Activated CD4-positive, alpha-beta T cell treated with anti-CD3 and anti-CD28 coated beads, Interleukin-2, amount 50 U/mL, for 48 hours (primary cell): ENCODE data around the gene ESYT1.
A peak's percentile ranks its signal among the peaks of the same experiment; 100 is the strongest.

Source experiments
- DNase-seq, 2 experiments: peaks; one replicate each; pipeline ENCODE4 v3.0.0-alpha.2; 2020

Gene ESYT1

DNA sequence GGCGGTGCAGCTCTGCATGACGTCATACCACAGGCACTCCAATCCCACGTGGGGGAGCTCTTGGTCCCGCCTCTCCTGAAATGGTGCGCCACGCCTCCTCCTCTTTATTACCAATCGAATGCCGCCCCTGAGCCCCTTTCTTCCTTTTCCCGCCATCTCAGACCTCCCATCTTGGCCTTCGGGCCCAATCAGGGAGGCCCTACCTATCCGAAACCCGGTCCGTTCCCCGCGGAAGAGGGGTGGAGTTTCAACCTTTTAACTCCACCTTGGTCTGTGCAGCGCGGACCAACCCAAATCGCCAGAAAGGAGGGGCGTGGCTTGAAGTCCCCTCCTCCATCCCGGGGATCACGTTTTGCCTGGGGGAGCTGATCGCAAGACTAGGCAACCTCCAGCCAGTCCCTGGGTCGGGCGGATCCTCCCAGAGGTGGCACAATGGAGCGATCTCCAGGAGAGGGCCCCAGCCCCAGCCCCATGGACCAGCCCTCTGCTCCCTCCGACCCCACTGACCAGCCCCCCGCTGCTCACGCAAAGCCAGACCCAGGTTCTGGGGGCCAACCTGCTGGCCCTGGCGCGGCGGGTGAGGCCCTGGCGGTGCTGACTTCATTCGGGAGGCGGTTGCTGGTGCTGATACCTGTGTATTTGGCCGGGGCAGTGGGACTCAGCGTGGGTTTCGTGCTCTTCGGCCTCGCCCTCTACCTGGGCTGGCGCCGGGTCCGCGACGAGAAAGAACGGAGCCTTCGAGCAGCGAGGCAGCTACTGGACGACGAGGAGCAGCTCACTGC is at the start of gene ESYT1:
Gene ESYT1, plus strand, starts transcription at position 380 of the 782 bp plus-strand sequence. Its CDS starts 53 bp downstream, at position 433.
- DNase-seq, result peak; percentile 97 to 98

DNA sequence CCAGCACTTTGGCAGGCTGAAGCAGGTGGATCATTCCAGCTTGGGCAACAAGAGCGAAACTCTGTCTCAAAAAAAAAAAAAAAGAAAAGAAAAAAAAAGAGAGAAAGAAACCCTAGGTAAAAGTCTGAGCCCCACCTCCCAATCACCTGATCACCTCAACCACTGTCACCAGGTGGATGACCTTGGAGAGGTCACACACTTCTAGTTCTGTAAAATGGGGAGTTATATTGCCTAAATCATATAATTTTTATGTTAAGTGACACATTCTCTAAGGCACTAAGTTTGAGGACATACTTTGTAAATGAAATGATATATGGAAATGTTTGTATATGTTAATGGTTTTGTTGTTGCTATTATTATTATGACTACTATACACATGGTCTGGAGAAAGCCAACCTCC is 49.6 kb upstream of the ESYT1 start:
- no peak for DNase-seq

DNA sequence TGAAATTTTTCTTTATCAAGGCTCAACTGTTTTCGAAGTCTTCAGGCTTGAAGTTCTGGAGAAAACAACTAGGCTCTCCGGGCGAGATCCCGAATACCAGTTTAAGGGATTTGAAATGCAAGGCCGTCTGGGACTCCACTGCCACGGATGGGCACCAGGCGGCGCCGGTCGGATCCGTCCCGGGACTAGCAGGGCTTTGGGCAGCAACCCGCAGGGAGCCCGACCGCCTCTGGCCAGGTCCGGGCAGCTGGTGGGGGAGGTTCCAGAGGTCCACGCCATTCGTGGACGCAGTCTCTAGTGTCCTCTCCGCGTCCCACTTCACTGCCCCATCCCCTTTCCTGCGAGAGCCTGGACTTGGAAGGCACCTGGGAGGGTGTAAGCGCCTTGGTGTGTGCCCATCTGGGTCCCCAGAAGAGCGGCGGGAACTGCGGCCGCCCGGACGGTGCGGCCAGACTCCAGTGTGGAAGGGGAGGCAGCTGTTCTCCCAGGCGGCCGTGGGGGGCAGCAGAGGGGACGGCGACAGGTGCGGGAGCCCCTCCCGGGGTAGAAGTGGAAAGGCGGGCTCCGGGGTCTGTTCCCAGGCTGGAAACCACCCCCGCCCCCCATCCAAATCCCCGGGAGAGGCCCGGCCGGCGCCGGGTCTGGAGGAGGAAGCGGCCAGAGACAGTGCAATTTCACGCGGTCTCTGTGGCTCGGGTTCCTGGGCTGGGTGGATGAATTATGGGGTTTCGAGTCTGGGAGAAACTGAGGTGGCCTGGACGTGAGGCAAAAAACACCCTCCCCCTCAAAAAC is 48.9 kb upstream of the ESYT1 start:
- peak; percentile 68 to 74 for DNase-seq

DNA sequence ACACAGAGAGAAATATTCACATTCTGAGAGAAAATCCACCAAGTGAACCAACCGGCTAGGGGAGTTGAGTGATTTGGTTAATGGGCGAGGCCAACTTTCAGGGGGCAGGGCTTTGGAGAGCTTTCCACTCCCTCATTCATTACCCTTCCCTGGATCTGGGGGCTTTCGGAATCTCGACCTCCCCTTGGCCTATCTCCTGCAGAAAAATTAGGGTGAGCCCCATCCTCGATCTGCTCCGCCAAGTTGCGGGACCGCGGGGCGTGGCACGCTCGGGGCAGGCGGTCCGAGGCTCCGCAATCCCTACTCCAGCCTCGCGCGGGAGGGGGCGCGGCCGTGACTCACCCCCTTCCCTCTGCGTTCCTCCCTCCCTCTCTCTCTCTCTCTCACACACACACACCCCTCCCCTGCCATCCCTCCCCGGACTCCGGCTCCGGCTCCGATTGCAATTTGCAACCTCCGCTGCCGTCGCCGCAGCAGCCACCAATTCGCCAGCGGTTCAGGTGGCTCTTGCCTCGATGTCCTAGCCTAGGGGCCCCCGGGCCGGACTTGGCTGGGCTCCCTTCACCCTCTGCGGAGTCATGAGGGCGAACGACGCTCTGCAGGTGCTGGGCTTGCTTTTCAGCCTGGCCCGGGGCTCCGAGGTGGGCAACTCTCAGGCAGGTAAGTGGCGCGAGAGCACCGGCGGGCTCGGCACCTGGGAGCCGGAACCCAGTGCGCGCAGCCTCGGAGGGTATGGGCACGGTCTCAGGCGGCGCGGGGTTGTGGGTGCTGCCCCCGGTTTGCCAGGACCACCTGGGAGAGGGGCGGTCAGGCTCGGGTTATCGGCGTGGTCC is 48.1 kb upstream of the ESYT1 start, which contains the start of gene ERBB3:
Gene ERBB3, plus strand, starts transcription at position 443 of the 833 bp plus-strand sequence. Its CDS starts 136 bp downstream, at position 579.
- DNase-seq, result peak; percentile 74 to 82

DNA sequence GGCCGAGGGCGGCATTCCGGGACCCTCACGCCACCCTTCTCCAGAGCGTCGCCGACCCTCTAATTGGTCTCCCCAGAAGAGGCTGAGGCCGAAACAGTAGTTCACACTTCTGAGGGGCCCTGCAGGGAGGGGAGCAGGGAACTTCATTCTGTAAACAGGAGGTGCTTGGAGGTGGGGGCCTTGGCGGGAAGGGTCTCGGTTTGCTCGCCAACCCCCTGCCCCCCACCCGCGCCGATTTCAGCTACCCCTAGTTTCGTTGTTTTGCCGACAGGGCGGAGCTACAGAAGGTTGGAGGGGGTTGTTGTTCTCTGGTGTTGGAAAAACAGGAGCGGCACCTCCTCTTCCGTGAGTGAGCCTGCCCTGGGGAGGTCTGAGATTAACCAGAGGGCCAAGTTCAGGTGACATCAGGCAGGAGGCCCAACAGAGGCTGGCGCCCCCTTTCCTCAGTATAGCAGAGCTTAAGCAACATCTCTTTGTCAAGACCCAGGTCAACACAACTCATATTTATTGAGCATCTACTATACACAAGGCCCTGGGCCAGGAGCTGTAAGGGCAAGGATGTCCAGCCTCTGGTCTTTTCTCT is 47.4 kb upstream of the ESYT1 start:
- peak in 1 of 2 experiments; percentile 5 for DNase-seq

DNA sequence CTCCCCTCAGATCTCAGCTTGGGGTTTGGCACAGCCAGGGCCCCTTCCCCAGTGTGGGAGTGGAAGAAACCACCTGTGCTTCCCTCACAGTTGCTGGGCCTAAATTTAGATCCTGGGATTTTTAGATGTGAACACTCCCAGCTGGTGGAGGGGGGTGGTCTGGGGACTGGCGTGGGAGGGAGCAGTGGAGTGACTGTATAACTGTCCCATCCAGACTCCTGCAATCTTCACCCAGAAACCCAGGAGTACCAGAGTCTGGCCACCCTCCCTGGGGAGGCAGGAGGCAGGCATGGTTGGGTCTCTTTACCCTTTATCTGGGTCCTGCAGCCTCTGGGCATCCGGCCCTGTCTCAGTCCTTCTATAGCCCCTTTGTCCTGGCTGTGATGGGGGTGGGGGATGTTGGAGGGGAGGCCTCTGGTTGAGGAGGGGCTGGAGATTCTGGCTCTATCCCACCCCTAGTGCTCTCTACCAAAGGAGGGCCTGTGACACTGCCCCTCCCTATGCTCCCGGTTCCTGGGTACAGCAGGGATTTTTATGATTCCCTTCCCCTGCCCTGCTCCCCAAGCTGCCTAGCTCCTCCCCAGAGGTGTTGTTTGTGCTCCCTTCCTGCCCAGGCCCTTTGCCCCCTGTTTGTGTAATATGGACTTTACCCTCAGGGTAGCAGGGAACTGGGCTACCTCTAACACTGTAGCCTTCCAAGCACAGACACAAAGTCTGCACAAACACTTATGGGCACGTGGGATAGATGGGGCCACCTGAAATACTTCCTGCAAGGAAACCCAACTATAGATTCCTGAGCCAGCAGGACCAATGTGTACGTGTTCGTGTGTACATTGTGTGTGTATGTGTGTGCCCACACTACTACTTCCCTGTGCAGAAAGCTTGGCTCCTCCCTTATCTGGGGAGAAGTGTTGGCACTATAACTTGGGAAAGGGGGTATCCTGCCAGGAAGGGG is 46.4 kb upstream of the ESYT1 start:
- no peak for DNase-seq

- no peak for DNase-seq
Measured at GRCh38 chr12:56082382-56082781, 45.7 kb upstream of the ESYT1 start.

GRCh38 chr12:56082967-56083366 is 45.1 kb upstream of the ESYT1 start:
- no peak for DNase-seq

- DNase-seq, result peak; percentile 42 to 57
Measured at GRCh38 chr12:56084958-56085543, 43.0 kb upstream of the ESYT1 start.

GRCh38 chr12:56086096-56086495 is 42.0 kb upstream of the ESYT1 start:
- no peak for DNase-seq

- DNase-seq, result no peak
Measured at GRCh38 chr12:56086608-56087007, 41.5 kb upstream of the ESYT1 start.

- DNase-seq, result no peak
Measured at GRCh38 chr12:56087220-56087619, 40.8 kb upstream of the ESYT1 start.

GRCh38 chr12:56097738-56098137 is 30.3 kb upstream of the ESYT1 start:
- no peak for DNase-seq

GRCh38 chr12:56098592-56098991 is 29.5 kb upstream of the ESYT1 start:
- no peak for DNase-seq

DNA sequence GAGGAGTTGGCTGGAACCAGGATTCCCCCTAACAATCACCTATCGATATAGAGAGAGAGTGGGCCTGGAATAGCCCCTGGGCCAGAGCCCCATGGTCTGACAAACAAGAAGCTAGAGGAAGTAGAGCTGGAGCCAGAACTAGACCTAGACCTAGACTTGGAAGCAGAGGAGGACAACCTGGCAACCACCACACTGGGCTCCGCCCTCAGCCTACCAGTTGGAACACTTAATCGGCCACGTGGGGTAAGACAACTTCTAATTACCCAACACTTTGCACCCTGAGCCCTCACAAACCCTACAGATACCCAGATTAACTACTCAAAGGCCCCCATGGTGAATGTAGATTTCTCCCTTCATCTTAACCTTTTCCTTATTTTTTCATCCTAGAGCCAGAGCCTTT is 28.3 kb upstream of the ESYT1 start:
- DNase-seq, result no peak

- no peak for DNase-seq
Measured at GRCh38 chr12:56101045-56101444, 27.0 kb upstream of the ESYT1 start.

DNA sequence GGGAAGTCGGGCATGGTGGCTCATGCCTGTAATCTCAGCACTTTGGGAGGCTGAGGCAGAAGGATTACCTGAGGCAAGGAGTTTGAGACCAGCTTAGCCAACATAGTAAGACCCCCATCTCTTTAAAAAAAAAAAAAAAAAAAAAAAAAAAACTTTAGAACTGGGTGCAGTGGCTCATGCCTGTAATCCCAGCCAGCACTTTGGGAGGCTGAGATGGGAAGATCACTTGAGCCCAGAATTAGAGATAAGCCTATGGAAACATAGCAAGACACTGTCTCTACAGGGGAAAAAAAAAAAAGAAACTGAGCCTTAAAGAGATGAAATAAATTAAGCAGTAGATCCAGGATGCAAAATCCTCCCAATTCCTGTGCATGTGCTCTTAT is 25.4 kb upstream of the ESYT1 start:
- DNase-seq, result no peak

GRCh38 chr12:56103066-56103711 is 24.9 kb upstream of the ESYT1 start:
- no peak for DNase-seq

DNA sequence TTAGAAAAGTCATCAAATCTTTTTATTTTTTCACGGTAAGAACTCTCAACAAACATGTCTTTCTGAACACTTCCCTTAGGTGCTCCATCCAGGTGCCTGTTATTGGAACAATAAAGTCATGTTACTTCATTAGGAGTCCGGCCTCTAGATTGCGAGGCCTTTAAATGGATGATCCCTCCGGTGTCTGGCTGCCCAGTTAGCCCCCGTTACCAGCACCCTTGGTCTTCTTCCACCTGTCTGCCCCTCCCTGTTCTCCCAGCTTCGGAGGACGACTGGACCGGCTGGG is 24.3 kb upstream of the ESYT1 start:
- no peak for DNase-seq

GRCh38 chr12:56104109-56104814 is 23.8 kb upstream of the ESYT1 start, which contains the start of gene PA2G4:
TSS of gene PA2G4 (plus strand) at chr12:56104559. CDS start at chr12:56104738, 179 bp downstream.
- DNase-seq, result peak; percentile 99
